ENCODE results near the gene MLPH.

Gene MLPH

DNA sequence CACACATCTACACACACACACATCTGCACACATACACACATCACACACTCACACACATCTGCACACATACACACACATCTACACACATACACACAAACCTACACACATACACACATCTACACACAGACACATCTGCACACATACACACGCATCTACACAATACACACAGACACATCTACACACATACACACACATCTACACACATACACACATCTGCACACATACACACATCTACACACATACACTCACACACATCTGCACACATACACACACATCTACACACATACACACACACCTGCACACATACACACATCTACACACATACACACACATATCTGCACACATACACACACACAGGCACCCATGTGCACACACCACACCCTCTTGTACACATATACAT is 78.9 kb downstream of the MLPH start:
- no peak overlapping the region for H2AFZ ChIP-seq (ENCODE audit: low read depth, low read length)
- H3K14ac ChIP-seq (ENCODE audit: low read length in 2 of 2), result peak overlapping the region in 1 of 2 experiments; percentile 3
- no peak overlapping the region for H3K4me3 ChIP-seq (ENCODE audit: insufficient read depth in 1 of 2, low read depth in 1 of 2, low read length in 2 of 2)
- no peak overlapping the region for H2AK5ac ChIP-seq (ENCODE audit: low read length, severe bottlenecking)
- H4K8ac ChIP-seq (ENCODE audit: low read length), result no peak overlapping the region
- H3K23ac ChIP-seq (ENCODE audit: low read length in 2 of 2), result no peak overlapping the region
- H2BK120ac ChIP-seq (ENCODE audit: low read depth, low read length), result no peak overlapping the region
- no peaks in the 10 kb centered on the region for H3K79me1 ChIP-seq (replicated peaks; ENCODE audit: low read length, poor library complexity, severe bottlenecking)
- no peak overlapping the region for H3K4ac ChIP-seq (ENCODE audit: low read depth in 1 of 2, low read length in 2 of 2)
- H3K27ac ChIP-seq (ENCODE audit: low read length, poor library complexity, severe bottlenecking), result no peak overlapping the region
- DNase-seq, result no peak
- H3K36me3 ChIP-seq (ENCODE audit: control insufficient read depth in 1 of 2, insufficient read depth in 2 of 2, low read depth in 1 of 2, low read length in 2 of 2), result no peaks in the 10 kb centered on the region
- H4K91ac ChIP-seq (ENCODE audit: low read length), result peak overlapping the region; percentile 19
- H3K4me2 ChIP-seq (ENCODE audit: low read length, poor library complexity, severe bottlenecking), result no peak overlapping the region
- peaks cover 12 to 27% of the 10 kb centered on the region in 2 experiments for H3K27me3 ChIP-seq (ENCODE audit: control insufficient read depth in 1 of 2, insufficient read depth in 1 of 2, low read length in 2 of 2)
- H3K4me1 ChIP-seq (ENCODE audit: control insufficient read depth, insufficient read depth, low read depth, low read length), result no peaks in the 10 kb centered on the region
- H2BK15ac ChIP-seq (ENCODE audit: low read depth, poor library complexity, severe bottlenecking), result no peak overlapping the region
- no peak overlapping the region for H2BK5ac ChIP-seq (ENCODE audit: low read depth, low read length, poor library complexity, severe bottlenecking)
- no peak overlapping the region for H2BK12ac ChIP-seq (ENCODE audit: low read length in 2 of 2)
- H3K9ac ChIP-seq (ENCODE audit: low read length), result no peak overlapping the region
- no peak overlapping the region for H3K18ac ChIP-seq (ENCODE audit: low read depth in 1 of 2, low read length in 2 of 2)
- WGBS, result 88% methylated on average over 1 of the region's 1 CpG
- no peaks in the 10 kb centered on the region for H3K9me3 ChIP-seq (ENCODE audit: control insufficient read depth, low read length)

DNA sequence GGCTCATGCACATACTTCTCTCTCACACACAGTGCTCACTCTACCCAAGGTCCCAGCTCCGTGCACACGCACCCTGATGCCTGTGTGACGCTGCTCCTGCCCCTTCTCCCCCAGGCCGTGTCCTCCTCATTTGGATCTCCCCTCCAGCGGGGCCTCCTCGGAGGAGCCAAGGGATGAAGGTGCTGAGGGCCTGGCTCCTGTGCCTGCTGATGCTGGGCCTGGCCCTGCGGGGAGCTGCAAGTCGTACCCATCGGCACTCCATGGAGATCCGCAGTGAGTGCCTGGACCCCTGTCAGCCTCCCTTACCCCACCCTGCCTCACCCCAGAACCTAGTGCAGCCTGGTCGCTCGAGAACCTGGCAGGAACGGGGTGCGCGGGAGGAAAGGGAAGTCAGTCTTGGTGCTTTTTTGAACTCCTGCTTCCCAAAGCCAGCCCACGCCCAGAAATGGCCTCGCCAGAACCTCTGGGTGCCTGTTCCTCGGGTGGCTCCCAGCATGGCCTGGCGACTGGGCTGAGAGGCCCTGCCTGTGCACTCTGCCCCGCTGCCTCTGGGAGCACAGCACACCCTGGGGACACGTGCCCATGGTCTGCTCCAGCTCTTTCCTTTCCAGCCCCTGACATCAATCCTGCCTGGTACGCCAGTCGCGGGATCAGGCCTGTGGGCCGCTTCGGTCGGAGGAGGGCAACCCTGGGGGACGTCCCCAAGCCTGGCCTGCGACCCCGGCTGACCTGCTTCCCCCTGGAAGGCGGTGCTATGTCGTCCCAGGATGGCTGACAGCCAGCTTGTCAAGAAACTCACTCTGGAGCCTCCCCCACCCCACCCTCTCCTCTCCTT is 79.6 kb downstream of the MLPH start, which contains the start of gene PRLH:
PRLH (plus strand) TSS at position 174 of the 835 bp plus-strand sequence; CDS start at position 174, 0 bp downstream.
- no peak within 1 kb of the TSS for H3K4me3 ChIP-seq (ENCODE audit: insufficient read depth in 1 of 2, low read depth in 1 of 2, low read length in 2 of 2)
- no peak within 1 kb of the TSS for H4K8ac ChIP-seq (ENCODE audit: low read length)
- H3K14ac ChIP-seq (ENCODE audit: low read length in 2 of 2), result peak within 1 kb of the TSS in 1 of 2 experiments; percentile 22
- H2BK120ac ChIP-seq (ENCODE audit: low read depth, low read length), result no peak within 1 kb of the TSS
- H2BK5ac ChIP-seq (ENCODE audit: low read depth, low read length, poor library complexity, severe bottlenecking), result no peak within 1 kb of the TSS
- no peak within 1 kb of the TSS for H3K23ac ChIP-seq (ENCODE audit: low read length in 2 of 2)
- H3K36me3 ChIP-seq (ENCODE audit: control insufficient read depth in 1 of 2, insufficient read depth in 2 of 2, low read depth in 1 of 2, low read length in 2 of 2), result no peaks in the 10 kb centered on the region
- no peaks in the 10 kb centered on the region for H3K79me1 ChIP-seq (replicated peaks; ENCODE audit: low read length, poor library complexity, severe bottlenecking)
- no peaks in the 10 kb centered on the region for H3K9me3 ChIP-seq (ENCODE audit: control insufficient read depth, low read length)
- no peak for DNase-seq
- no peak within 1 kb of the TSS for H2BK12ac ChIP-seq (ENCODE audit: low read length in 2 of 2)
- H4K91ac ChIP-seq (ENCODE audit: low read length), result peak within 1 kb of the TSS; percentile 19
- H3K27ac ChIP-seq (ENCODE audit: low read length, poor library complexity, severe bottlenecking), result no peak within 1 kb of the TSS
- H3K18ac ChIP-seq (ENCODE audit: low read depth in 1 of 2, low read length in 2 of 2), result no peak within 1 kb of the TSS
- no peak within 1 kb of the TSS for H2AK5ac ChIP-seq (ENCODE audit: low read length, severe bottlenecking)
- no peaks in the 10 kb centered on the region for H3K4me1 ChIP-seq (ENCODE audit: control insufficient read depth, insufficient read depth, low read depth, low read length)
- no peak within 1 kb of the TSS for H2AFZ ChIP-seq (ENCODE audit: low read depth, low read length)
- no peak within 1 kb of the TSS for H2BK15ac ChIP-seq (ENCODE audit: low read depth, poor library complexity, severe bottlenecking)
- H3K9ac ChIP-seq (ENCODE audit: low read length), result no peak within 1 kb of the TSS
- no peak within 1 kb of the TSS for H3K4me2 ChIP-seq (ENCODE audit: low read length, poor library complexity, severe bottlenecking)
- 90% methylated on average over 32 of the region's 32 CpGs for whole genome bisulfite sequencing
- peaks cover 12 to 27% of the 10 kb centered on the region in 2 experiments for H3K27me3 ChIP-seq (ENCODE audit: control insufficient read depth in 1 of 2, insufficient read depth in 1 of 2, low read length in 2 of 2)
- no peak within 1 kb of the TSS for H3K4ac ChIP-seq (ENCODE audit: low read depth in 1 of 2, low read length in 2 of 2)

DNA sequence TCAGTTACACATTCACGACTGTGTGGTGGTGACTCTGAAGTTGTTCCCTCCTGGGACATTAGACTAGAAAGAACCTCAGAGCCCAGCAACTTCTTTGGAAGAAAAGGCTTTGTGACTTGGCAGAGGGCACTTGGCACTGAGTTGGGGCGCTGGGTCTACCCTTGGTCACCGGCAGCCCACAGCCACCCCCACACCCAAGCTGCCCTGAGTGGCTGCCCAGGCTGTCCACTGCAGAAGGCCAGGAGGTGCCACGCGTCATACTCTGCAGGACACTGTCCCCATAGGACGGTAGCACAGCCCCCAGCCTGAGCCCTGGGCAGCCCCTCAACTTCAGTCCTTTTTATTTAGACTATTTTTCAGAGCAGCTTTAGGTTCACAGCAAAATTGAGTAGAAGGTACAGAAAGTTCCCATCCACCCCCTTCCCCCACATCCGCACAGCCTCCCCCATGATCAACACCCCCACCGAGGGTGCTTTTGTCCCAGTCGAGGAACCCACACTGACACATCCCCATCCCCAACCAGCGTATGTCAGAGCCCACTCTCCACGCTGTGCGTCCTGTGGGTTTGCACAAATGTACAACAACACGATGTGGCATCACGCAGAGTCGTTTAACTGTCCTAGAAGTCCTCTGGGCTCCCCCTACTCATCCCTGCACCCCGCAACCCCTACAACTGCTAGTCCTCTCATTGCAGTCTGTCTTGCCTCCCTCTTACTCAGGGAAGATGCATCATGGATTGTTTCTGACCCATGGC is 80.4 kb downstream of the MLPH start:
- no peak for DNase-seq
- Histone ChIP-seq H3K9ac (ENCODE audit: low read length) (no peak overlapping the region), H2BK5ac (ENCODE audit: low read depth, low read length, poor library complexity, severe bottlenecking) (no peak overlapping the region), H4K8ac (ENCODE audit: low read length) (no peak overlapping the region), H3K4me1 (ENCODE audit: control insufficient read depth, insufficient read depth, low read depth, low read length) (peaks cover 3% of the 10 kb centered on the region), H3K23ac (ENCODE audit: low read length in 2 of 2) (no peak overlapping the region), H3K27ac (ENCODE audit: low read length, poor library complexity, severe bottlenecking) (no peak overlapping the region), H2BK120ac (ENCODE audit: low read depth, low read length) (no peak overlapping the region), H2BK12ac (ENCODE audit: low read length in 2 of 2) (no peak overlapping the region), H4K91ac (ENCODE audit: low read length) (no peak overlapping the region), H3K9me3 (ENCODE audit: control insufficient read depth, low read length) (no peaks in the 10 kb centered on the region), H3K18ac (ENCODE audit: low read depth in 1 of 2, low read length in 2 of 2) (no peak overlapping the region), H2AFZ (ENCODE audit: low read depth, low read length) (no peak overlapping the region), H3K4ac (ENCODE audit: low read depth in 1 of 2, low read length in 2 of 2) (no peak overlapping the region), H3K4me3 (ENCODE audit: insufficient read depth in 1 of 2, low read depth in 1 of 2, low read length in 2 of 2) (no peak overlapping the region), H3K4me2 (ENCODE audit: low read length, poor library complexity, severe bottlenecking) (no peak overlapping the region), H3K79me1 (replicated peaks; ENCODE audit: low read length, poor library complexity, severe bottlenecking) (no peaks in the 10 kb centered on the region), H2AK5ac (ENCODE audit: low read length, severe bottlenecking) (no peak overlapping the region), H3K14ac (ENCODE audit: low read length in 2 of 2) (no peak overlapping the region), H3K36me3 (ENCODE audit: control insufficient read depth in 1 of 2, insufficient read depth in 2 of 2, low read depth in 1 of 2, low read length in 2 of 2) (no peaks in the 10 kb centered on the region), H3K27me3 (ENCODE audit: control insufficient read depth in 1 of 2, insufficient read depth in 1 of 2, low read length in 2 of 2) (peaks cover 12 to 24% of the 10 kb centered on the region in 2 experiments), H2BK15ac (ENCODE audit: low read depth, poor library complexity, severe bottlenecking) (no peak overlapping the region)
- 95% methylated on average over 16 of the region's 16 CpGs for WGBS

DNA sequence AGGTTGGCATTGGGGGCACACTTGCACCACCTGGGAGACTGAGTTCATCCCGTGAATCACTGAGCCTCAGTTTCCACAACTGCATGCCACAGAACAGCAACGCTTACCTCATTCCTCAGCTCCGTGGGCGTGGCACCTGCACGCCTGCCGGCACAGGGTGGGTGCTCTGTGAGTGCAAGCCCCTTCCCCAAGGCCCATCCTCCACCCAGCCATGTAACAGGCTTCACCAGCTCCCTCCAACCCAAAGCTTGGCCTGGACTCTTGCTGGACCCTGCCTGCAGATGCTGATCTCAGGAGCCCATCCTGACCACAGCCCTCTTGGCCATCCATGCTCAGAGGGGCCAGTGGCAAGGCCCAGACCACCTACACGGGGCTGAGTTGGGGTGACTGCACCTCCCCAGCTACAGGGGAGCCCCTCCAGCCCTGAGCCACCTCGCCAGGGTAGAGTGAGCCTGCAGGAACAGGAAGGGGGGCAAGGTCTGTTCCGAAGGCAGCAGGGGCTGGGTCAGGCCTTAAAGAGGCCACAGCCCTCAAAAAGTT is 81.1 kb downstream of the MLPH start:
- Histone ChIP-seq H3K14ac (ENCODE audit: low read length in 2 of 2) (no peak overlapping the region), H3K27ac (ENCODE audit: low read length, poor library complexity, severe bottlenecking) (no peak overlapping the region), H4K8ac (ENCODE audit: low read length) (no peak overlapping the region)

More for the DNA sequence above, 81.1 kb downstream of the MLPH start:
- Histone ChIP-seq H4K91ac (ENCODE audit: low read length) (no peak overlapping the region), H2AFZ (ENCODE audit: low read depth, low read length) (no peak overlapping the region), H2BK12ac (ENCODE audit: low read length in 2 of 2) (no peak overlapping the region), H3K4me2 (ENCODE audit: low read length, poor library complexity, severe bottlenecking) (no peak overlapping the region), H2AK5ac (ENCODE audit: low read length, severe bottlenecking) (no peak overlapping the region), H2BK5ac (ENCODE audit: low read depth, low read length, poor library complexity, severe bottlenecking) (no peak overlapping the region), H3K27me3 (ENCODE audit: control insufficient read depth in 1 of 2, insufficient read depth in 1 of 2, low read length in 2 of 2) (peaks cover 12 to 21% of the 10 kb centered on the region in 2 experiments), H3K79me1 (replicated peaks; ENCODE audit: low read length, poor library complexity, severe bottlenecking) (no peaks in the 10 kb centered on the region), H3K23ac (ENCODE audit: low read length in 2 of 2) (no peak overlapping the region), H3K36me3 (ENCODE audit: control insufficient read depth in 1 of 2, insufficient read depth in 2 of 2, low read depth in 1 of 2, low read length in 2 of 2) (no peaks in the 10 kb centered on the region), H2BK15ac (ENCODE audit: low read depth, poor library complexity, severe bottlenecking) (no peak overlapping the region), H3K4ac (ENCODE audit: low read depth in 1 of 2, low read length in 2 of 2) (no peak overlapping the region), H3K4me1 (ENCODE audit: control insufficient read depth, insufficient read depth, low read depth, low read length) (peaks cover 7% of the 10 kb centered on the region), H3K18ac (ENCODE audit: low read depth in 1 of 2, low read length in 2 of 2) (no peak overlapping the region), H2BK120ac (ENCODE audit: low read depth, low read length) (no peak overlapping the region), H3K9ac (ENCODE audit: low read length) (no peak overlapping the region), H3K9me3 (ENCODE audit: control insufficient read depth, low read length) (no peaks in the 10 kb centered on the region), H3K4me3 (ENCODE audit: insufficient read depth in 1 of 2, low read depth in 1 of 2, low read length in 2 of 2) (no peak overlapping the region)
- DNase-seq, result no peak
- WGBS, result 84% methylated on average over 9 of the region's 9 CpGs
